Stimulated activated CD8-positive, alpha-beta memory T cell treated with anti-CD3 and anti-CD28 coated beads, Interleukin-7, amount 100 ng/mL, for 24 hours (primary cell): ENCODE measurements around the gene WDR86.

ENCODE experiments used
- DNase-seq: peaks from one replicate; pipeline ENCODE4 v3.0.0-alpha.2; 2020; ENCODE audit warnings: low read depth

Gene WDR86

DNA sequence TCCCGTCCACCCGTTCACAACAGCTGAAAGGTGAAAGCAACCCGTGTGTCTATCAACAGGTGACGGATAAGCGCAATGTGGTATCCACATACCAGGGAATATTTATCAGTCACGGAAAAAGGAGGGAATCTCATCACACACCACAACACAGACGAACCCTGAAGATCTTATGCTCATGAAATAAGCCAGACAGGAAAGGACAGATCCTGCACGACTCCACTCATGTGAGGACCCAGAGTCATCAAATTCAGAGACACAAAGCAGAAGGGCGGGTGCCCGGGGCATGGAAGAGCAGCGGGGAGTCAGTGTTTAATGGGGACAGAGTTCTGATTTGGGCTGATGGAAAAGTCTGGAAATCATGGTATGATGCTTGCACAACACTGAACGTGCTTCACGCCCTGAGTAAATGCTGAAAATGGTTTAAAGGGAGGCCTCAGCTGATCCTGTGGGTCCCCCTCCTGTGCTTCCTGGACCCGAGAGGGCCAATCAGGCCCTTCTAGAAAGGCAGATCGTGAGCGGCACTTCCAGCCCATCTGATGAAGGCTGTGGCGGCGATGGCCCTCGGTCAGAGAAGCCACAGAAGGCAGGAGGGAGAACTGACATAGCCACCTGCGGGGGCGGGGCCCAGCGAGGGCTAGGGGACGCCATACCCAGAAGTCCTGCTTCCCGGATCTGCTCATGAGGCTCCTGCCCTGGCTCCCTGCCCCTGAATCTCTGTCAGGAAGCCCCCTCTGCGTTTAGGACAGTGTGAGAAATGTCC lies 19.1 kb downstream of the WDR86 start:
- no peak for DNase-seq

DNA sequence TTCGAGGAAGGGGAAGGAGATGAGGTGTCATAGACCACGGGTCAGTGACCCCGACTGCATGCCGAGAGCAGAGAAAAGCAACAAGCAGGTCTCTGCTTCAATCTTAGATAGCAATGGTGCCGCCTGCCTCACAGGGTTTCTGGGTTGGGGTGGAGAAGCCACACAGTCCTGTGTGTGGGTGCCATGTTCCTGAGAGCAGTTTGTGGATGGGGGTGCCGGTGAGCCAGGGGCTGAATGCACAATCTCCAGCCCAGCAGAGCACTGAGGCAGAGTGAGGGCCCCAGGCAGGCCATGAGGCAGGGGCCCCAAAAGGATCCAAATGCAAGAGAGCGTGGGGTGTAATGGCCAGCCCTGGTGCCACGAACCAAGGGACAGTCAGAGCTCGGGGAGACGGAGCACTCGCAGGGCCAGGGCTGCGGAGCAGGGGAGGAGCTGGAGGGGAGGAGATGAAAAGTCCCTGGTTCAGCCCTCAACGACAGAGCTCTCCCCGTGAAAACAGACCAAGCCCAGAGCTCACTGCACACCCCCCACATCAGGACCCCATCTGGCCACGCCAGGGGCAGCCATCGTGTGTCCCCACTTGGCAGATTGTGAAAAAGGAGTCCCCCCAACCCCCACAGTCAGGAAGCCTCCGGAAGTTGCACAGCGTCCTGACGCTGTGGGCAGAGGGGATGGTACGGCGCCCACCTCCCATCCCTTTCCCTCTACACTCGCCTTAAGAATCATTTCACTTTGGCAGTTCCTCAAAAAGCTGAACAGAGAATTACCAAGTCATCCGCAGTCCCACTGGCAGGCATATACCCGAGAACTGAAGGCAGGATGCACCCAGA lies 19.9 kb downstream of the WDR86 start:
- DNase-seq: no peak

DNA sequence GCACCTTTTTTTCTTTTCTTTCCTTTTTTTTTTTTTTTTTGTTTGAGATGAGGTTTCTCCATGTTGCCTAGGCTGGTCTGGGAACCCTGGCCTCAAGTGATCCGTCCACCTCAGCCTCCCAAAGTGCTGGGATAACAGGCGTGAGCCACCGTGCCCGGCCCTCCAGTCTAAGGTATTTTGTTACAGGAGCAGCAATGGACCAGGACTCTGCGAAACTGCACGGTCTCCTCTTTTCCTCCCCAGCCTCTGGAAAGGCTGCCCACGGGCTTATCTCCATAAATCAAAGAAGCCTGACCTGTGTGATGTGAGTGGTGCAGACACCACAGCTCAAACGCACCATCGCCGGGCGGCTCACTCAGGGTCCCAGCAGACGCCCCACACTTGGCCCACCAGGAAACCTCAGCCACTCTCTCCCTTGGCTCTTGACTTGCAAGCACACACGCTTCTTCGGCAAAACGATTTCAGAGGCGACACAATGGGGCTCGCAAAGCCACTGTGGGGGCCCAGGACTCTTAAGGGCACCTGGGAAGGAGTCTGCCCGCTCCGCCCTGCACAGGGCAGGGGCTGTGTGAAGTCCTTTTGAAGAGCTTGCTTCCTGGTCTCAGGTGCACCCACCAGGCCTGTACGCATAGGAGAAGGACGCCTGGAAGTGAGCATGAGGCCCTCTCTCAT lies 20.6 kb downstream of the WDR86 start:
- no peak for DNase-seq

DNA sequence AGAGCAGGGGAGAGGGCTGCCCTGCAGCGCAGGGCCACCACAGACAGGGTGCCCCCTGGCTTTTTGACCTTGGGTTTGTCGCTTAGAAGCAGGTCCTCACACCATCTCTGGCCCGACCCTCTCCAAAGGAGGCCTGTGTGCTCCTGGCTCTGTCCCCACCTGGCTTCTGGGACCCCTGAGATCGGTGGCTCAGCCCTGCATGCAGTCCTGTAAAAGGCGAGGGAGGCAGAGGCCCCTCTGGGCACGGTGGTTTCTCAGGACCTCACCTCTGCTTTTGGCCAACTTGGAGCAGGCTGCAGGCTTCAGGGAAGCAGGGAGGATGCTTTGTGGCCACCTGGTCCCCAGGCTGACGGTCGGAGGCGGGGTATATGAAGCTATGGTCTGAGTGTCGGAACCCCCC lies 21.4 kb downstream of the WDR86 start:
- no peak for DNase-seq

DNA sequence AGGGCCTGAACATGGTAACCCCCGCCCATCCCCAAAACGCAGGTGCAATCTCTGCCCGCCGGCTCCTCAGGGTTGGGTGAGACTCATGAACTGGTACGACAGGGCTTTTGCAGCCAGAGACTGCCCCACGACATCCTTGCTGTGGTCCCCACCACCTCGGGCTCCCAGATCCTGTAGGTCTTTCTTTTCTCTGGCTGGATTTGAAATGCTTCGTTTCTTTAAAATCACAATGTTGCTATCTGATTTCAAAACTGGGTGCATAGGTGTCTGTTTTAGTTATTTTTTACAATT lies 21.9 kb downstream of the WDR86 start:
- no peak for DNase-seq

DNA sequence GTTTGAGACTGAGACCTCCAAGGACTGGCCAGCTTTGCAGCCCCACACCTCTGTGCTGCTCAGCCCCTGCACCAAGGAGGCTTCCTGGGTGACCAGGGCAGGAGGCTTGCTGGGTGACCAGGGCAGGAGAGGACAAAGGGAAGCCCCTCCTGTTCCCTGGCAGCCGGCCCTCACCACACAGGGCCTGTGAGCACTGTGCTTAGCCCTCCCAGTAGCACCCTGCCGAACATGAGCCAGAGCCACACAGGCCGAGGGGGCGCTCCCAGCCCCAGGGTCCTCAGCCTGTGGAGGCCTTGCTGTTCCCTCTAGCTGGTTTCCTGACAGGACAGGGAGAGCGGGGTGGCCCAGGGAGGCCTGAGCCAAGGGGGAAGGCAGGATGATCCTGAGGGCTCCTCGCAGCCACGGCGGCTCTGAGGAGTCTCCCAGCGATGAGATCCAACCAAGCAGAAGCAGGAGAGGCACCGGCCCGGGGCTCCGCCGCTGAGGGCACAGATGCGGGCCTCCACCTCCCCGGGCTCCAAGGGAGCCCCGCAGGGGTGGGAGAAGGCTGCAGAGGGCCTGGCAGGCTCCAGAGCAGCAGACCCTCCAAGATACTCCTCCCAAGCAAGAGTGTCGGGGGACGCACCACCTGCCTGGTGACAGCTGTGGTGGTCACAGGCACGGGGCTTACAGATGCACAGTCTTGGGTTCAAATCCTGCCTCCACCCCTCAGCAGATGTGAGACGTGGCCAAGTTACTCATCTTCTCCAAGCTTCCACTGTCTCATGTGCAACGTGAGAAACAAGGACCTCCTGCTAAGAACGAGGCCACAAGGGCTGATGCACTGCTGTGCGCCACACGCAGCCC lies 22.5 kb downstream of the WDR86 start:
- no peak for DNase-seq

DNA sequence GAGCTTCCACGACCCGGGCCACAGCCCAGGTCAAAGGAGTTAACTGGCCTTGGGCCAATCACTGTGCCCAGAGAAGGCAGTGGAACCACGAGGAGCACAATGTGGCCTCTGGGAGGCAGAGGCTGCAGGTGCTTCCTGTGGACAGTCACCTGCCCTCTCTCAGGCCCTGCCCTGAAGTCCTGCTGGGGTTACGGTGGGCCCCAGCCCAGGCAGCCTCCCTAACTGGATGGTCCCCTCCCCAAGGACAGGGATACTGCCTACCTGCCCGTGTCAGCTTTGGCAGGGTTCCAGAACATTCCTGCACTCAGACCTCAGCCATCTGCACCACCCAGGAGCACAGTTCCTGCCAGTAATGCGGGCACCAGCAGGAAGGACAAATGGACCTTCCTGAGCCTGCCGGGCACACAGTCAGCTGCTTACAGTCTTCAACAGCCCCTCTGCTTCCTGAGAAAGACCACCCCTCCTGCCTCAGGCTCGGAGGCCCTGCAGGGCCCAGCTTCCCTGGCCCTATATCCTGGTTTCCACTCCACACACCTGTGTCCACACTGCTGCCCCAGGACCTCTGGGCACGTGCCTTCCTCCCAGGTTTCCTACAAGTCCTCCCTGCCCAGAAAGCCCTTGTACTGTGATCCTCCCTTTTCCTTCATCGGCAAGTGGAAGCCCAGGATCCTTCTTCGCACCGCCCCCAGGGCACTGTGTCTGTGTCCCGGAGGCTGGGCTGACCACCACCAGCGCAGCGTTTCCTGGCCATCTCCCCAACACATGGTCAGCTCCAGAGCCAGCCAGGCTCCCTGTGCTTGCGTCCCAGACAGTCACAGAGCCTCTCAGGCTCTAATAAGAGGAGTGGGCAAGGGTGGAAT lies 23.3 kb downstream of the WDR86 start:
- no peak for DNase-seq

DNA sequence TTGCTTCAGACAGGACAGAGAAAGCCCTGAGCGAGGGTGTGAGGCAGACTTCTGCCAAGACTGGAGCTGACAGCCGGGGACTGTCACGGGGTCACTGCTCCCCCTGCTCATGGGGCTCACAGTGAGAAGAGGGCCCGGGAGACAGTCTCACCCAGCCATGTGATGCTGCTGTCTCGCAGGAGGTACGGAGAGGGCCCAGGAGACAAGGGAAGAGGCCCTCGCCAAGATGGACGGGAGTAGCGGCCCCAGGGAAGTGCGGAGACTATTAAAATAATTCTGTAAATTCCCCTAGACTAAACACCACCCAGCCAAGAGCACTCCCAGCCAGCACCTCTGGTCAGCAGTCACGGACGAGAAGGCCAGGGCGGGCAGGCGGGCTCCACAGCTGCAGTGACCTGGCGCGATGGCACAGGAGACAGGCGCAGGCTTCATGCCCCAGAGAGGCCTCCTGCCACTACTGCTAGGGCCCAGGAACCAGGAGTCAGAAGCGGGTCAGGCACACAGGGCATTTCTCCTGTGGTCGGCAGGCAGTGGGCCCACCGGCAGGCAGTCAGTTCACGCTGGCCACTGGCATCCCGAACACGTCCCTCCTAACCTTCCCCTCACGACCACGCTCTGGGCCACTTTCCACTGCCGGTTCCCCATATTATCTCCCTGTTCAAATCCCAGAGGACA lies 24.1 kb downstream of the WDR86 start:
- no peak for DNase-seq

DNA sequence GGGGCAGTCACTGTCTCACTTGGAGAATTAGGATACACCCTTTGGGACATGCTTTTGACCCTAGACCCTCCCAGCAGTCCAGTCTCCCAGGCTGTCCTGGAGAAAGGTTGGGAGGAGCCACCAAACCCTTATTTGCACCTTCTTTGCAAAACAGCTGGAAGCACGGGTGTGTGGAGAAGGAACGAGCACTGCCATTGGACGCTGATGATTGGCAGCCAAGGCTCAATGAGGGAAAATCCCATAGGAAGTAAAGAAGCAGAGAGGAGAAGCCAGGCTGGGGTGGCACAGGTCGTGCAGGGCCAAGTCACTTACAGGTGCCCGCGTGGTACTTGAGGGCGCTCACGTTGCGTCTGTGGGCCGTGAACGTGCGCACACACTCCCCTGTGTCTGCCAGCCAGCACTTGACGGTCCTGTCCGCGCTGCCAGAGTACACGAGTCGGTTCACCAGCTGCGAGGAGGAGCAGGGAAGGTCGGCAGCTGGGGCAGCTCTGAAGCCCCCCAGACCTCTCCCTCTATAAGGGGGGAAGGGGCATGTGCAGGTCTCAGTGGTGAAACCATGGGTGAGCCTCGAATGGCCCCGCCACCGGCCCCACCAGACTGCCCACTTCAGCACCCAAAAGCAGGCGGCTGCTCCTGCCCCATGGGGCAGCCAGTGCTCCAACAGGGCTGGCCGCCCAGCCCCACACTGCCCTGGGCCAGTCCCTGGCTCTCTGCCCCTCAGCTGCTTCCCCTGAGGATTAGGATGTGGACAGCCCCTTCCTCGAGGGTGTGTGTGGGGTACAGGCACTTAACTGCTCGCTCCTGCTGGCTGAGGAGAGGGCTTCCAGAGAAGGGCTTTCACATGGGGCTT lies 24.8 kb downstream of the WDR86 start:
- DNase-seq: no peak

DNA sequence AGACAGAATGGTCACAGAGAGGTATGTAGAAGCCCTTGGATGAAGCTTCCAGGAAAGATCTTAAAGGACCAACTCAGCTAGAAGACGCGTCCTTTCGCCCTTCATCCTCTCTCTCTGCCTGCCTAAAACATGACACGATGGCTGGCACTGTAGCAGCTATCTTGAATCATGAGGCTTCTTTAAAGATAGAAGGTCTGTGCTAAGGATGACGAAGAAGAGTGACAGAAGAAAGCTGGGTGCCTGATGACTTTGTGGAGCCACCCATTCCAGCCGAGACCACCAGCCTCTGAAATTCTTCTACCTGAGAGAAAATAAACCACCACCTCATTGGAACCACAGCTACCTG lies 25.5 kb downstream of the WDR86 start:
- DNase-seq: no peak

DNA sequence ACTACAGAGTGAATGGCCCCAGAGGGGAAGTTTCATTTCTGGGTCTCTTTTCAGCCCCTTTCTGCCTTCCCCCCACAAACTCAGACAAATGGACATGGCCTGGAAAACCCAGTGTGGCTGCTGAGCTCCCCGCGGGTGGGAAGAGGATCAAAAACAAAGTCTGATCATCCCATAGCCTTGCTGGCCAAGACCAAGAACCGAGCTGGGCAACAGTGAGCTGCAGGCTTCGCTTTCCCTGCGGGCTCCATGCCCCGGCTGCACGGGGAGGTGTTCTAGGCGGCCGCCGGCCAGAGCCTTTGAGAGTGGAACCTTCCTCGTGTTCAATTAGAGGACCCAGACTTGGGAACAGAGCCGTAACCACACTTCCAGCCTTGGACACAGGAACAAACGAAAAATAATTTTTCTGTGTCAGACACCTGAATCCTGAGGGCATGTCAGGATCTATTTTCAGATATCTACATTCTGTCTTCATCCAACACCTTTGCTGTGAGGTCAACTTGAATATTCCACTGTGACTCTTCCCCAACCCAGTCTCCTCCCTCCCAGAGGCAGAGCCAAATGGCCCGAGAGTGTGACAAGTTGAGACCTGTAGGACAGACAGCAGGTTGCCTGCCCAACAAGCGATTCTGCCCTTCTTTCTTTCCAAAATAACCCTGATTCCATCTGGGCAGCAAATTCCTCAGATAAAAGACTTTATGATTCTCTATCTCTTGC lies 26.0 kb downstream of the WDR86 start:
- no peak for DNase-seq

DNA sequence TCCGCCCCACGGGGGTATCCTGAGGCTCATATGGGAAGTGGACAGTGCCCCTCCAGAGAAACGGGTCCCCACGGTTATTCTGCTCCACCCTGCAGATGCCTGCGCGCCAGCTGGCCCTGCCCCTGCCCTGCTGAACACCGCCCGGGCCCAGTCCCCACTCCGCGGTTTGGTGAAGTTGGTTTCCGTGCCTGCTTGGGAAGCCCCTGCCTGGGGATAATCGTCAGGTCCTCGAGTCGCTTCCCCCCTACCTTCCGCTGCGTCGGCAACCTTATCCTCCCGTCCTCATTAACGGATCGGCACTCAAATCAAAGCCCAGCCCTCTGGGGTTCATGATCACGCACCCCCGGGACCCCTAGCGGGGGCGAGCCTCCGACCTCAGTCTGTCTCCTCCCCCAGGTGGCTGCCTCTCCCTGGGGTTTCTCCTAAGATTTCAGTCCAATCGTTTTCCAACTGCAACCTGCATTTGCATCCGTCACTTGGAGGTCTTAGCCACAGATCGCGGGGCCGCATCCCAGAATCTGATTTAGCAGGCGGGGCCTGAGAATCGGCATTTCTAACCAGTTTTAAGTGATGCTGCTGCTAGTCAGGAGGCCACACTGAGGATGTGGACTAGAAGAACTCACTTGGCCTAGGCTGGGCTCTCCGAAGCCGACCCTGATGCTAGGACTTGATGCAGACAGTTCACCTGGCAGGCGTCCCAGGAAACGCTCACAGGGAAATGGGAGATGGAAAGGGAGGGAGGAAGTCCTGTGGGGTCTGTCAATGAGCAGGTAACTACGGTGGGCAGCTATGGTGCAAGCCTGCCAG lies 27.6 kb downstream of the WDR86 start:
- no peak for DNase-seq

DNA sequence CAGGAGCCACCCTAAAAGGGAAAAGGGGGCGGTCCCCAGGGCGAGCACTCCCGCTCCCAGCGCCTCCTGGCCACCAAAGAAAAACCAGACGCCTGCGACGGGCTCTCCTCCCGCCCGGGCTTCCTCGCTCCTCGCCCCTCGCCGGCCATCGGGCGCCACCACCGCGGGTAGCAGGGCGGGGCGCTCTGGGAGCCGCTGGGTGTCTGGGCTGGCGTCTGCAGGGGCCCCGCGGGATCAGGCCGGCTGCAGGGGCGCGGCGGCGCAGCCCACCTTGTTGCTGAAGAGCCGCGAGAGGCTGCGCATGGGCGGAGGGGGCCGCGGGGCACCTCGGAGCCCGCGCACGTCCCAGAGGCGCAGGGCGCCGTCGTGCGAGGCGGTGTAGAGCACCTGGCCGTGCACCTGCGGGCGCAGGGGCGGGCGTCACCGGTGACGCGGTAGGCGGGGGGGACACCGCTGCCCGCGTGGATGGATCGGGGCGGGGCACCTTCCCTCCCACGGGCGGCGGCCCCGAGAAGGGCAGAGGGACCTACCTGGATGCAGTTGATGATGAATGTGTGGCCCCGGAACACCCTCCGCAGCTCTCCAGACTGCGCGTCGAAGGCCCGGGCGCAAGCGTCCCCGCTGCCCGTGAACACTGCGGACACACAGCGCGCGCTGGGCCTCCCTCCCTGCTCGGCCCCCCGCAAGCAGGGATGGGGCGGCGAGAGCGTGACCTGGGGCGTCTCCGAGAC lies 28.3 kb downstream of the WDR86 start:
- no peak for DNase-seq

DNA sequence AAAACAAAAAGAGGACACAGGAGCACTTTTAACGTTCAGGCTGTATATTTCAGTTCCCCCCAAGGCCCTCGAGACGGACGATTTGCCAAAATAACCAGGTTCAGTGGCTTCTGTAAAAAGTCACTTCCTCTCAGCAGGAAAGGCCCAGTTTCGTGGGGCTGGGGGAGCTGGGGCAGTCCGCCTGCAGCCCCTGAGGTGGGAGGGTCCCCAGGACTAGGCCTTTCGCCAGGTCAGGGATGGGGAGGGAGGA lies 28.8 kb downstream of the WDR86 start:
- no peak for DNase-seq

DNA sequence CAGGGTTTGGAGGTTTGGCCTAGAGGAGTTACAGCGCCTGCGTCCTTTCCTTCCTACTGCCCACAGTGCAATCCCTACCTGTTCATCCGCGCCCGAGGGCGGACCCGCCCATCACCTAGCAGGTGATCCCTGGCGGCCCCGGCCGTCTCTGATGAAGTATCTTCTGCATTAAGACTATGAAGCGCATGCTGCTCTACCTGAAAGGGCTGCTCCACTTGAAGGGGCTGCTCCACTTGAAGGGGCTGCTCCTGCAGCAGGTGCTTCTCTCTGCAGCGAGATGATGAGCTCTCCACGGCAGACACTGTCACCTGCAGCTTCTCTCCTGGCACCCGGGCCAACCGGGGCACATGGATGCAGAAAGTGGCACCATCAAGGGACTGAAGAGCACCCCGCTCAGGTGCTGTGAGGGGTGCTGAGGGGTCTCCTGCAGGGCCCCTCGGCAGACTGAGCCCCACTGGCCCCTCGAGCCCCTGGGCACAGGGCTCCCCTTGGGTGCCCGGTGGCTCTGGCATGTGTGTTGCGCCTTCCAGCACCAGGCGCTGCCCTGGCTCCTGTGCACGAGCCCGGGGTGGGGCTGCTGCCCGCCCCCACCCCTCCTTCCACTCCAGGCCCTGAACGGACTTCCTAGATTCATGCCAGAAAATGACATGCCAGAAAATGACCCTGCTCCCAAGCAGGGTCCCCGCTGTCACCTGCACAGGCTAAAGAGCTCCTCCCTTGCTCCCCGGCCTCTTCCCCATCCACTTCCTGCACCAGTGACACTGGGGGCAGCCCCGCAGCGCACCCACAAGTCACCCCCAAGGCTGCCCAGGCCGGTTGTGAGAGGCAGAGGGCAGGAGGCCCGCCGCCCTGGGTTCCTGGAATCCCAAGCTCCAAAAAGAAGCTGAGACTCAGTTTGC lies 29.4 kb downstream of the WDR86 start:
- DNase-seq: no peak

DNA sequence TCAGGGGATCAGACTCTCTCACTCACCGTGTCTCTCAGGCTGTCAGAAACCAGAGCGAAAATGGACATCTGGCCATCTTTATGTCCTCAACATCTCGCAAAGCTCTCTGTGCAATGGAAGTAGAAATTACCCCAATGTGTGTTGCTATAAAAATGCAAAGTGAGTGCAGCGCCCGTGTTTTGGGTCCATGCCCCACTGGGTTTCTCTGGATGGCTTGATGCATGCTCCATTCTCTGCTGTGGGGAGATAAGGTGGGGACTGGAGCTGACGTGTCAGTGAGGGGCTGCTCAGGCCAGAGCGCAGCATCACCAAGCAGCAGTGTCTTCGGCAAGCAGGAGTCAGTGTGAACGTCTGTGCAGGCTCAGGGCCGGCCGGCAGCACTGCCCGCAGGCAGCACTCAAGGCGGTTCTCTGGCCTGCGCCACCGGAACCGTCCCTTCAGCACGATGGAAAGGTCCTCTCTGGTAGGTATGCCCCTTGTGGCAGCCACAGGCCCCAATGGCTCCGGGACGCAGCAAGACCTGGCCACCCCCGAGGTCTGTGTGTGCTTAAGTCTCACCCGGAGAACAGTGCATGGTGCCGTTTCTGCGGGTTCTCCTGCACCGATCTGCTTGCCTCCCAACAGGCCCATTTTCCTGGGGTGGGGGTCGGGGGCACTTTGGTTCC lies 30.2 kb downstream of the WDR86 start:
- no peak for DNase-seq

DNA sequence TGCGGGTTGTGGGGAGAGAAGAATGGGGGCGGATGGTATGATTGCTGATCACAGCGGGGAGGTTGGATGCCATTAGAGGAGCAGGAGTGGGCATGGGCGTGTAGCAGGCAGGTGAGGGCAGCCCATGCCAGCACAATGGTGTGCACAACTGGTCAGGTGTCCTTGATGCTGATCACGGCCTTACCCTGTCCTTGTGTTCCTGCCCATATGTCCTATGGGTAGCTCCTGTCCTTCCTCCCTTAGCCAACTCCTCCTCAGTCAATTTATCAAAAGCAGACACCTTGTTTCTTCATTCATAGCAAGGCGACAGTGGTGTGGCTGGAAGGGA lies 30.7 kb downstream of the WDR86 start:
- DNase-seq: no peak
